GM12878 (cell line): Measurements from ENCODE around the gene SCIMP. TPM values are rescaled to one million over a fixed set of nuclear protein-coding genes. Genes with fewer than 3 reads are reported as not detected.
A peak's percentile ranks its signal among the peaks of the same experiment; 100 is the strongest.

Experiments used
- ATAC-seq: fragments of 200-7000 bp; cut with Tn5 transposase; 3 replicates; pipeline ENCODE4 v1.9.1; 2020; ENCODE audit warnings: mild to moderate bottlenecking, moderate library complexity
- BruUV-seq: library from RNA; stranded (reverse); fragments of 400-500 nt; replicated peaks from 2 replicates; lab custom pipeline; 2021; lab: Mats Ljungman, UMichigan
- CTCF ChIA-PET: fragments of 300-600 bp; sonication (Branson Sonifier 250); formaldehyde crosslinking; extraction: SDS; loops from one replicate; lab custom pipeline; 2021; ENCODE audit warnings: inconsistent platforms; lab: Yijun Ruan, JAX
- POLR2A ChIA-PET: fragments of 350-600 bp; formaldehyde crosslinking; extraction: SDS; loops from one replicate; lab custom pipeline; 2021; ENCODE audit warnings: inconsistent platforms; lab: Charles Lee
- RAD21 ChIA-PET: fragments of 300-600 bp; sonication (Branson Sonifier 250); formaldehyde crosslinking; loops from one replicate; lab custom pipeline; 2023; ENCODE audit warnings: antibody characterized with exemption; ENCODE audit not compliant: unreplicated experiment; lab: Charles Lee
- SMC1A ChIA-PET: fragments of 300-600 bp; sonication (Branson Sonifier 250); formaldehyde crosslinking; loops from one replicate; lab custom pipeline; 2023; ENCODE audit not compliant: unreplicated experiment, uncharacterized antibody; lab: Charles Lee
- DNase-seq: peaks from one replicate; pipeline ENCODE4 v3.0.0-alpha.2; 2011; ENCODE audit warnings: low read depth, low spot score
- FAIRE-seq: peaks from 3 replicates; lab custom pipeline; 2011; peaks lifted over from hg19 to GRCh38; lab: Jason Lieb, UNC
- H2AFZ ChIP-seq: 2 replicates; pipeline ENCODE4 v1.6.0; 2011; ENCODE audit warnings: low read depth, low read length, control low read depth; ENCODE audit not compliant: control insufficient read depth
- H3K27ac ChIP-seq: 2 replicates; pipeline ENCODE4 v1.5.1; 2011; ENCODE audit warnings: control low read depth; ENCODE audit not compliant: control insufficient read depth, insufficient read depth
- H3K27me3 ChIP-seq, 2 experiments: replicated peaks in 1 of 2; 2 replicates each; pipeline versions ENCODE4 v1.6.0 to v1.6.1; 2011; ENCODE audit warnings: low read length in 1 of 2; ENCODE audit not compliant: control insufficient read depth in 2 of 2, insufficient read depth in 2 of 2
- H3K36me3 ChIP-seq, 2 experiments: 2 replicates each; pipeline ENCODE4 v1.5.1; 2011; ENCODE audit warnings: low read length in 1 of 2; ENCODE audit not compliant: control insufficient read depth in 2 of 2, insufficient read depth in 2 of 2
- H3K4me1 ChIP-seq: 2 replicates; pipeline ENCODE4 v1.6.1; 2011; ENCODE audit warnings: mild to moderate bottlenecking, low read length, moderate library complexity, mixed read lengths; ENCODE audit not compliant: control insufficient read depth, insufficient read depth
- H3K4me2 ChIP-seq: 2 replicates; pipeline ENCODE4 v1.6.0; 2011; ENCODE audit warnings: control low read depth; ENCODE audit not compliant: control insufficient read depth, insufficient read depth
- H3K4me3 ChIP-seq: fragments of 200-600 bp; sonication (generic); 2 replicates; pipeline ENCODE4 v1.5.1; 2016
- H3K79me2 ChIP-seq: 2 replicates; pipeline ENCODE4 v1.6.0; 2011; ENCODE audit warnings: low read length; ENCODE audit not compliant: control insufficient read depth, insufficient read depth
- H3K9ac ChIP-seq: 2 replicates; pipeline ENCODE4 v1.8.0; 2011; ENCODE audit warnings: low read length, control low read depth, mixed read lengths; ENCODE audit not compliant: control insufficient read depth, insufficient read depth
- H3K9me3 ChIP-seq: replicated peaks from 3 replicates; pipeline ENCODE4 v1.5.1; 2011; ENCODE audit warnings: mild to moderate bottlenecking, low read length; ENCODE audit not compliant: control insufficient read depth, insufficient read depth
- H4K20me1 ChIP-seq: 2 replicates; pipeline ENCODE4 v1.6.0; 2011; ENCODE audit not compliant: control insufficient read depth, insufficient read depth
- E2F4 ChIP-seq: IDR thresholded peaks from 2 replicates; pipeline ENCODE4 v1.6.1; 2012; ENCODE audit warnings: low read depth, low read length, improper control_type of control experiment
- E4F1 ChIP-seq: fragments of 450-650 bp; IDR thresholded peaks from 2 replicates; pipeline ENCODE4 v1.6.1; 2018; ENCODE audit warnings: borderline replicate concordance, mild to moderate bottlenecking; ENCODE audit not compliant: partially characterized antibody
- ELK1 ChIP-seq: IDR thresholded peaks from 2 replicates; pipeline ENCODE4 v1.6.1; 2012; ENCODE audit warnings: low read depth, low read length, improper control_type of control experiment
- FOXM1 ChIP-seq: IDR thresholded peaks from 2 replicates; pipeline ENCODE4 v1.6.1; 2012; ENCODE audit warnings: low read depth, mild to moderate bottlenecking, inconsistent platforms, low read length, moderate library complexity
- HDGF ChIP-seq: fragments of 450-650 bp; IDR thresholded peaks from 2 replicates; pipeline ENCODE4 v1.6.1; 2016; ENCODE audit warnings: antibody characterized with exemption
- MTA3 ChIP-seq: IDR thresholded peaks from 2 replicates; pipeline ENCODE4 v1.6.1; 2012; ENCODE audit warnings: low read length, inconsistent platforms, borderline replicate concordance
- SMAD1 ChIP-seq: fragments of 450-650 bp; IDR thresholded peaks from 2 replicates; pipeline ENCODE4 v1.6.1; 2018; ENCODE audit warnings: mild to moderate bottlenecking, low read depth; ENCODE audit not compliant: partially characterized antibody
- WGBS: methylation state at CpG from one replicate; pipeline ENCODE4 v1.1.6; 2016; ENCODE audit warnings: low lambda C conversion rate; ENCODE audit not compliant: insufficient replicate concordance, insufficient coverage; ENCODE audit errors: missing lambda C conversion rate; 5-methylcytosine and 5-hydroxymethylcytosine counted together
- in situ Hi-C: fragments of 300-500 bp; cut with MboI; formaldehyde crosslinking; loops from 9 replicates; pipeline ENCODE4 v1.14.3; 2018; ENCODE audit warnings: mixed read lengths
- intact Hi-C: fragments of 100-400 bp; cut with micrococcal nuclease; formaldehyde crosslinking; loops from one replicate; pipeline ENCODE4 v1.14.2; 2022; ENCODE audit not compliant: unreplicated experiment
- polyA plus RNA-seq, 11 experiments: library from polyadenylated mRNA; depleted of rRNA in 4 of 11; unstranded in 6 of 11; stranded (reverse) in 5 of 11; fragments of >200 nt; fragmentation: Nextera tagmentation in 4 of 11; fragmentation: Illumina TruSeq in 1 of 11; extraction: Ambion mirVana in 4 of 11; extraction: Trizol in 1 of 11; gene quantifications; 1 replicate in 1 of 11; 2 replicates in 10 of 11; pipeline versions ENCODE4 v1.2.1 to v1.2.3, GENCODE V29; 2011 to 2016; ENCODE audit warnings: inconsistent platforms in 2 of 11, missing spikeins in 2 of 11, low read depth in 1 of 11
- total RNA-seq, 4 experiments: library from RNA; depleted of rRNA in 3 of 4; stranded (reverse); fragments of >200 nt in 3 of 4; fragmentation: Illumina TruSeq in 1 of 4; extraction: Trizol in 1 of 4; gene quantifications; 2 replicates each; pipeline versions ENCODE4 v1.2.1 to v1.2.3, GENCODE V29; 2013 to 2021

Gene SCIMP
- total and polyA plus RNA-seq, 10 of the 15 experiments (the other 5 are each of a cell fraction or from before 2014, with no cell fraction given), result 56.7 to 151 (median 95.0) TPM

GRCh38 chr17:5210091-5210490 lies 24.6 kb downstream of the SCIMP start (continued):
- TF ChIP-seq E2F4 (no peak), ELK1 (no peak), FOXM1 (peak; percentile 16; the same call in 1 of the 2 replicates), SMAD1 (no peak), HDGF (no peak)

GRCh38 chr17:5209396-5209795 lies 25.3 kb downstream of the SCIMP start:
- 97% methylated on average over 3 of the region's 3 CpGs for WGBS
- DNase-seq, result no peak
- H3K4me1 ChIP-seq, result peaks cover 53% of the 10 kb centered on the region
- POLR2A ChIA-PET, result interaction anchor here (0.6 kb wide), 1 partner anchor 9 kb away, joined by 3 read pairs; no protein-coding TSS in a partner anchor
- H3K9me3 ChIP-seq, result no peaks in the 10 kb centered on the region; the same call in 2 of the 3 replicates
- intact Hi-C loops (no loop called here), in situ Hi-C loops (loop anchor here (25.0 kb wide), 1 partner anchor 1497 kb away; the partner anchor contains the start of gene HASPIN)
- peaks cover 9 to 21% of the 10 kb centered on the region in 2 experiments for H3K36me3 ChIP-seq
- no peaks in the 10 kb centered on the region for H4K20me1 ChIP-seq
- no peak overlapping the region for H3K4me2 ChIP-seq
- TSS peak; percentile 53 for BruUV-seq
- TF ChIP-seq E4F1, result no peak
- TF ChIP-seq MTA3, result peak; percentile 17; the same call in 1 of the 2 replicates
- TF ChIP-seq, all 136 proteins: peak for 1
- ATAC-seq (no peak), FAIRE-seq (no peak)
- SMC1A ChIA-PET, result interaction anchor here (5.4 to 5.7 kb wide), 2 partner anchors 9 to 17 kb away, joined by 41 to 57 read pairs; no protein-coding TSS in a partner anchor
- Histone ChIP-seq H3K27ac (peak overlapping the region; percentile 88; the same call in 1 of the 2 replicates), H3K9ac (no peak overlapping the region), H3K27me3 (no peaks in the 10 kb centered on the region), H3K79me2 (no peaks in the 10 kb centered on the region; the same call in none of the 2 replicates), H2AFZ (no peak overlapping the region), H3K4me3 (no peak overlapping the region)
- CTCF ChIA-PET, result interaction anchor here (1.7 kb wide), 1 partner anchor 11 kb away, joined by 5 read pairs; no protein-coding TSS in a partner anchor
- RAD21 ChIA-PET, result interaction anchor here (1.3 to 4.1 kb wide), 4 partner anchors 11 to 29 kb away, joined by 3 to 49 read pairs (median 8); partner anchors contain the start of gene SCIMP
